LNCAP (cell line): ENCODE measurements around the gene CORIN.

Source experiments
- CTCF ChIP-seq: fragments of 450-650 bp; IDR thresholded peaks from 2 replicates; pipeline ENCODE4 v1.5.1; 2017; ENCODE audit warnings: mild to moderate bottlenecking

CORIN gene

DNA sequence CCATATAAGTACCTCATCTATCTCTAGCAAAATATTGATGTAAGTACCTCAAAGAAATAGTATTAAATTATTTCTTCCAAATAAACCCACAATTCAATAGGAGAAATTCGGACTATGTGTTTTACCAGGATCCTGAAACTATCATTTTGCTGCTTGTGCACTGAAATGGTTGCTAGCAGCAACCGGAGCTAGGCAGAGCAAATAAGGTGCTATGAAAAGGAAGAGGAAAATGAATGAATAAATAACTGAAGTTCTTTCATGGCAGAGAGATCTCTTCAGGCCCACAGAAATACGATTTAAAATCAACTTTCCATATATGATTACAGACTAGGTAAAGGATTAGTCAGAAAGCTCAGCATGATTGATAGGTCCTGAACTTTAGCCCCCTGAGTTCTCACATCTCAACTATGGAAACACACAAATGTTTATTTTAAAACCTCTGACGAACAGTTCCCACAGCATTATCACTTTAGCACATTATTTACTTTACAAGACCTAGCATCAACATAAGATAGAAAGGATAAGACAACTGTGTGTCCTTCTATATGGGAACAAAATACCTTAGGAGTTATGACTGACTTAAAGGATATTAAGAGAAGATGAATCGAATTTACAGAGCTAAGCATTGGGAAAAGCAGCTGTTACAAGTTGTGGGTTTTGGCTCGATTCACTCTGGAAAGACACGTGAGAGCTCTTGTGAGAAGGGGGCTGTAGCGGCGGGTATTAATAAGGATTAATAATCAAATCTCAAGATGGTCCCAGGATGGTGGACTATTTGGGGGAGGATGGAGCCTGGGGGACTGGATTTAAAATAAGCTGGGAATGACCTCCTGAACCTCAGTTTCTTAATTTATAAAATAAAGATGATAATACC, 104.3 kb downstream of the CORIN start:
- TF ChIP-seq CTCF: no peak

DNA sequence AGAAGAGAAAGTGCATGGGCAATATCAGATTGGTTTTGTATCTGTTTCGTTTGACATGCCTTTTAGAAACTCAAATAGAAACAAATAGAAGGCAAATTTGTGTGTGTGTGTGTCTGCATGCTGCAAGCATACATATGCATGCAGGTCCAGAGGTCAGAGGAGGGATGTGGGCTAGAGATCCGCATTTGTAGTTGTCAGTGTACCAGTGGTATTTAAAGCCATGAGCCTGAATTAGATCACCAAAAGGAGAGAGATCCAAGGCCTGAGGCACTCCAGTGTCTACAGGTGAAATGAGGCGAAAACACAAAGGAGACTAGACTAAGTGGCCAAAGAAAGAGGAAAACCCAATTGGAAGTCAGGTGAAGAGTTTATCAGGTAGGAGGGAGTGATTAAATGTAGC, 106.7 kb downstream of the CORIN start:
- TF ChIP-seq CTCF: no peak

DNA sequence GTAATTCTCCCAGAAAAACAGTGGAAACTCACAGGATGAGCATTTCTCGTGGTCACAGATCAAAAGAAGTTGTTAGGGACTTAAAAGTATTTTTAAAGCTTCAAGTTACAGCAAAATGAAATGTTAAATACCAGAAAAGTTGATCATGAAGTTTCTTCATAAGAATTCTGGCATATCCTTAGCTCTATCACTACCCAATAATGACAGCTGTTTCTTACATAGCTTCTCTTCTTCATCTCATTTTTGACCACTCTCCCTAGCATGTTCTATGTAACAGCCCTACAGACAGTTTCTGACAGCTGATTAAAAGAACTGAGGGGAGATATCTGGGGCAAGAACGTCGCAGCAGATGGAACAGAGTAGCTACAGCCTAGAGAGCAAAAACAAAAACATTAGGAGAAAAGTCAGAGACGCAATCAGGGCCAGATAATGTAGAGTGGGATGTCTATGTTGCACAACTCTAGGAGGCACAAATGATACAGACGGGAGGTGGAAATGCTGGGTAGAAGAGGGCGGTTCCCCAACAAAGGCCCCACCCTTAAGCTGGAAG, 108.7 kb downstream of the CORIN start:
- no peak for TF ChIP-seq CTCF

- TF ChIP-seq CTCF: no peak
These were observed 115.8 kb downstream of the CORIN start for GRCh38 chr4:47721892-47722575.

DNA sequence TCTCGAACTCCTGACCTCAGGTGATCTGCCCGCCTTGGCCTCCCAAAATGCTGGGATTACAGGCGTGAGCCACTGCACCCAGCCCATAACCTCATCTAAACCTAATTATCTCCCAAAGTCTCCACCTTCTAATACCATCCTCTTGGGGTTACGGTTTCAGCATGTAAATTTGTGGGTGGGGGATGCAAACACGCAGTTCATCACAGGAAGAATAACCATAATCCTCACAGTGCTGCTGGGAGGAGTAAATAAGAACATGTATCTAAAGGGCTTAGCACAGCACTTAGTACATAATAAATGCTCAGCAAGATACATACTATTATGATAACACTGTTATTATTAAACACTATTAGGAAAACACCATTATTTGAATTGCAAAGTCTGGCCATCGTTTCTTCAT, 116.4 kb downstream of the CORIN start:
- no peak for TF ChIP-seq CTCF

GRCh38 chr4:47720787-47721186, 117.1 kb downstream of the CORIN start:
- TF ChIP-seq CTCF: no peak

GRCh38 chr4:47719576-47719975, 118.3 kb downstream of the CORIN start:
- no peak for TF ChIP-seq CTCF
